B cell (primary cell): Measurements from ENCODE around the gene GYPE. TPM values are rescaled to one million over a fixed set of nuclear protein-coding genes. Genes with fewer than 3 reads are reported as not detected.
"Not testable (repeated sequence)": the region's sequence is repeated elsewhere in the genome, so short reads cannot be mapped to it uniquely, and the experiment has no call there.

ENCODE experiments used
- ATAC-seq: fragments of 200-7000 bp; cut with Tn5 transposase; one replicate; pipeline ENCODE4 v1.10.0; 2021; ENCODE audit warnings: low read depth, mild to moderate bottlenecking, moderate number of reproducible peaks, moderate library complexity
- CTCF ChIA-PET: fragments of 350-600 bp; sonication (Branson Sonifier 250); formaldehyde crosslinking; loops from one replicate; lab custom pipeline; 2021; ENCODE audit warnings: antibody characterized with exemption, inconsistent platforms; lab: Charles Lee
- POLR2A ChIA-PET: fragments of 350-600 bp; sonication (Branson Sonifier 250); formaldehyde crosslinking; loops from one replicate; lab custom pipeline; 2021; ENCODE audit warnings: antibody characterized with exemption; lab: Charles Lee
- DNase-seq: peaks from one replicate; pipeline ENCODE4 v3.0.0; 2013
- H2AFZ ChIP-seq: 2 replicates; pipeline ENCODE4 v1.6.1; 2012; ENCODE audit warnings: mild to moderate bottlenecking, low read depth, low read length; ENCODE audit not compliant: insufficient read depth, poor library complexity, severe bottlenecking
- H3K27ac ChIP-seq, 2 donors: 1 replicate in 1 of 2; 2 replicates in 1 of 2; pipeline ENCODE4 v1.5.1; 2012 to 2013; ENCODE audit warnings: low read length in 2 of 2, mild to moderate bottlenecking in 2 of 2, moderate library complexity in 1 of 2
- H3K27me3 ChIP-seq, 4 experiments: fragments of 200-600 bp in 1 of 4; sonication (generic) in 1 of 4; replicated peaks in 1 of 4; 1 replicate in 2 of 4; 2 replicates in 2 of 4; pipeline versions ENCODE4 v1.6.1 to v1.7.0; 2013 to 2016; ENCODE audit warnings: low read length in 3 of 4, mild to moderate bottlenecking in 2 of 4, mixed read lengths in 1 of 4, moderate library complexity in 1 of 4; ENCODE audit not compliant: insufficient read depth in 4 of 4, control insufficient read depth in 3 of 4; ENCODE audit errors: control extremely low read depth in 1 of 4
- H3K36me3 ChIP-seq, 2 experiments: replicated peaks in 1 of 2; 1 replicate in 1 of 2; 2 replicates in 1 of 2; pipeline versions ENCODE4 v1.6.1 to v1.7.1; 2013; ENCODE audit warnings: low read length in 1 of 2; ENCODE audit not compliant: insufficient read depth in 2 of 2, control insufficient read depth in 1 of 2; ENCODE audit errors: control extremely low read depth in 1 of 2, extremely low read depth in 1 of 2
- H3K4me1 ChIP-seq, 2 donors: fragments of 200-600 bp in 1 of 2; sonication (generic) in 1 of 2; 1 replicate in 1 of 2; 2 replicates in 1 of 2; pipeline versions ENCODE4 v1.5.1 to v1.6.1; 2013 to 2017; ENCODE audit warnings: low read length in 2 of 2; ENCODE audit not compliant: control insufficient read depth in 2 of 2, insufficient read depth in 2 of 2
- H3K4me2 ChIP-seq: replicated peaks from 2 replicates; pipeline ENCODE3; 2012; ENCODE audit warnings: mild to moderate bottlenecking, low read depth, low read length; ENCODE audit not compliant: poor library complexity, severe bottlenecking
- H3K4me3 ChIP-seq, 5 experiments: fragments of 200-600 bp in 1 of 5; sonication (generic) in 1 of 5; 1 replicate in 3 of 5; 2 replicates in 2 of 5; pipeline versions ENCODE4 v1.5.1 to v1.7.0; 2011 to 2016; ENCODE audit warnings: low read length in 4 of 5, mild to moderate bottlenecking in 4 of 5, low read depth in 2 of 5, control low read depth in 1 of 5, moderate library complexity in 1 of 5; ENCODE audit not compliant: insufficient read depth in 1 of 5; ENCODE audit errors: control extremely low read depth in 1 of 5, extremely low read depth in 1 of 5
- H3K79me2 ChIP-seq: fragments of 200-600 bp; sonication (generic); one replicate; pipeline ENCODE4 v1.6.0; 2016; ENCODE audit warnings: low read length; ENCODE audit not compliant: control insufficient read depth, insufficient read depth
- H3K9ac ChIP-seq: fragments of 200-600 bp; sonication (generic); 2 replicates; pipeline ENCODE4 v1.6.1; 2017; ENCODE audit warnings: mild to moderate bottlenecking, low read length, moderate library complexity
- H3K9me3 ChIP-seq, 3 donors: one replicate each; pipeline versions ENCODE4 v1.6.1 to v1.7.1; 2013; ENCODE audit warnings: low read length in 2 of 3; ENCODE audit not compliant: control insufficient read depth in 2 of 3, insufficient read depth in 1 of 3; ENCODE audit errors: control extremely low read depth in 1 of 3
- H4K20me1 ChIP-seq: 2 replicates; pipeline ENCODE4 v1.6.0; 2012; ENCODE audit warnings: mild to moderate bottlenecking, low read length; ENCODE audit not compliant: insufficient read depth, control insufficient read depth, poor library complexity, severe bottlenecking
- H3K27ac Mint-ChIP-seq: one replicate; pipeline ENCODE4 v1.8.0; 2021; ENCODE audit warnings: mixed read lengths
- H3K27me3 Mint-ChIP-seq: one replicate; pipeline ENCODE4 v1.8.0; 2021; ENCODE audit warnings: mixed read lengths
- H3K4me1 Mint-ChIP-seq: one replicate; pipeline ENCODE4 v1.8.0; 2021; ENCODE audit warnings: mixed read lengths
- H3K4me3 Mint-ChIP-seq: one replicate; pipeline ENCODE4 v1.8.0; 2021; ENCODE audit warnings: mixed read lengths
- H3K9me3 Mint-ChIP-seq: one replicate; pipeline ENCODE4 v1.8.0; 2022; ENCODE audit warnings: mixed read lengths; ENCODE audit not compliant: insufficient read depth
- CTCF ChIP-seq: fragments of 200-600 bp; IDR thresholded peaks from one replicate; pipeline ENCODE4 v1.8.0; 2022; ENCODE audit warnings: antibody characterized with exemption, mild to moderate bottlenecking
- EZH2 ChIP-seq: IDR thresholded peaks from 2 replicates; pipeline ENCODE4 v1.6.1; 2012; ENCODE audit warnings: borderline replicate concordance, low read depth, mild to moderate bottlenecking, moderate library complexity, low read length; ENCODE audit not compliant: insufficient read depth, poor library complexity, severe bottlenecking
- WGBS: methylation state at CpG from one replicate; pipeline ENCODE4 v1.1.5; 2013; ENCODE audit warnings: missing lambda C conversion rate; ENCODE audit not compliant: insufficient coverage; 5-methylcytosine and 5-hydroxymethylcytosine counted together
- intact Hi-C: fragments of 100-400 bp; cut with micrococcal nuclease; formaldehyde crosslinking; loops from one replicate; pipeline ENCODE4 v1.10.0; 2022
- polyA plus RNA-seq: library from polyadenylated mRNA; depleted of rRNA; stranded (reverse); fragments of >200 nt; gene quantifications from 2 replicates; pipeline ENCODE4 v1.2.3, GENCODE V29; 2012
- total RNA-seq, 2 donors: library from RNA; stranded (reverse); fragments of 120-200 nt in 1 of 2; gene quantifications; 1 replicate in 1 of 2; 2 replicates in 1 of 2; pipeline versions ENCODE4 v1.2.3 to v1.2.4, GENCODE V29; 2013 to 2022

Gene GYPE
- total and polyA plus RNA-seq, 2 donors (not counting 1 experiment from before 2014, with no cell fraction given) = 3.0 to 4.7 TPM

GRCh38 chr4:143882892-143883291, 22.5 kb downstream of the GYPE start:
- POLR2A ChIA-PET = no interaction called here

GRCh38 chr4:143879561-143879960, 25.8 kb downstream of the GYPE start:
- H3K9ac ChIP-seq, H2AFZ ChIP-seq, H3K9me3 Mint-ChIP-seq, H3K4me1 ChIP-seq, H3K36me3 ChIP-seq, POLR2A ChIA-PET, H3K79me2 ChIP-seq, H3K27me3 Mint-ChIP-seq, DNase-seq, intact Hi-C loops, H3K4me2 ChIP-seq, H3K27ac Mint-ChIP-seq, H3K4me3 Mint-ChIP-seq, ATAC-seq, H3K9me3 ChIP-seq, H3K27me3 ChIP-seq, H4K20me1 ChIP-seq, CTCF ChIA-PET, H3K27ac ChIP-seq, H3K4me1 Mint-ChIP-seq, H3K4me3 ChIP-seq: not testable (repeated sequence)
- no CpG with 5 or more reads among the region's 2 CpGs for WGBS

More at GRCh38 chr4:143882892-143883291, 22.5 kb downstream of the GYPE start:
- Mint-ChIP-seq H3K27ac (no peak overlapping the region), H3K4me1 (no peaks in the 10 kb centered on the region), H3K27me3 (no peaks in the 10 kb centered on the region), H3K4me3 (no peak overlapping the region), H3K9me3 (no peaks in the 10 kb centered on the region)
- ATAC-seq (no peak), DNase-seq (no peak)
- CTCF ChIA-PET = no interaction called here
- H3K9ac ChIP-seq = no peak overlapping the region
- intact Hi-C loops = no loop called here
- no peaks in the 10 kb centered on the region for H3K79me2 ChIP-seq
- no peaks in the 10 kb centered on the region for H3K4me1 ChIP-seq
- no peak overlapping the region for H3K27ac ChIP-seq
- H3K4me3 ChIP-seq = no peak overlapping the region
- H3K9me3 ChIP-seq = no peaks in the 10 kb centered on the region
- TF ChIP-seq CTCF (no peak), EZH2 (no peak)
- H4K20me1 ChIP-seq = no peaks in the 10 kb centered on the region
- H3K27me3 ChIP-seq = no peaks in the 10 kb centered on the region
- no peaks in the 10 kb centered on the region for H3K36me3 ChIP-seq
- H3K4me2 ChIP-seq = no peak overlapping the region
- H2AFZ ChIP-seq = no peak overlapping the region
- WGBS = 100% methylated on average over 1 of the region's 4 CpGs

- H3K79me2 ChIP-seq, H3K4me3 ChIP-seq, H3K4me3 Mint-ChIP-seq, CTCF ChIA-PET, H3K9me3 ChIP-seq, H3K27me3 Mint-ChIP-seq, H4K20me1 ChIP-seq, DNase-seq, POLR2A ChIA-PET, H3K27me3 ChIP-seq, H3K4me2 ChIP-seq, H3K9me3 Mint-ChIP-seq, intact Hi-C loops, H3K9ac ChIP-seq, H3K27ac ChIP-seq, H2AFZ ChIP-seq, H3K27ac Mint-ChIP-seq, H3K36me3 ChIP-seq, ATAC-seq: not testable (repeated sequence)
- H3K4me1 Mint-ChIP-seq = peaks cover 25% of the 10 kb centered on the region
- WGBS = no CpG with 5 or more reads among the region's 2 CpGs
- H3K4me1 ChIP-seq = peaks cover 14 to 22% of the 10 kb centered on the region in 2 donors
These were observed 30.0 kb downstream of the GYPE start for GRCh38 chr4:143875357-143875756.
